Trophoblast cell (in vitro differentiated cells and primary cell): ENCODE results near the gene CAMKK1.
A peak's percentile ranks its signal among the peaks of the same experiment; 100 is the strongest.

Experiments used
- DNase-seq, 2 donors: peaks; one replicate each; pipeline ENCODE4 v3.0.0-alpha.2; 2016
- H2AFZ ChIP-seq: 2 replicates; pipeline ENCODE4 v1.6.1; 2013; ENCODE audit warnings: low read length, moderate library complexity, mild to moderate bottlenecking; ENCODE audit not compliant: insufficient read depth, poor library complexity
- H2AK5ac ChIP-seq: 2 replicates; pipeline ENCODE4 v1.6.1; 2013; ENCODE audit warnings: mild to moderate bottlenecking, low read length
- H2BK120ac ChIP-seq: 2 replicates; pipeline ENCODE4 v1.6.1; 2013; ENCODE audit warnings: low read length, mild to moderate bottlenecking, moderate library complexity; ENCODE audit not compliant: insufficient read depth, poor library complexity
- H2BK12ac ChIP-seq: 2 replicates; pipeline ENCODE4 v1.6.1; 2013; ENCODE audit warnings: mild to moderate bottlenecking, low read length, moderate library complexity
- H2BK5ac ChIP-seq: 2 replicates; pipeline ENCODE4 v1.6.1; 2013; ENCODE audit warnings: low read length, low read depth, moderate library complexity, mild to moderate bottlenecking; ENCODE audit not compliant: poor library complexity
- H3K14ac ChIP-seq: 2 replicates; pipeline ENCODE4 v1.6.1; 2013; ENCODE audit warnings: mild to moderate bottlenecking, low read length
- H3K18ac ChIP-seq: 2 replicates; pipeline ENCODE4 v1.6.1; 2013; ENCODE audit warnings: mild to moderate bottlenecking, low read length
- H3K23ac ChIP-seq: 2 replicates; pipeline ENCODE4 v1.6.1; 2013; ENCODE audit warnings: low read length
- H3K27ac ChIP-seq: 2 replicates; pipeline ENCODE4 v1.5.1; 2013; ENCODE audit warnings: low read depth, mild to moderate bottlenecking, inconsistent platforms, low read length, moderate library complexity
- H3K27me3 ChIP-seq: 2 replicates; pipeline ENCODE4 v1.6.1; 2013; ENCODE audit warnings: inconsistent platforms, mild to moderate bottlenecking, low read length, moderate library complexity; ENCODE audit not compliant: insufficient read depth
- H3K36me3 ChIP-seq, 2 experiments: 1 replicate in 1 of 2; 2 replicates in 1 of 2; pipeline ENCODE4 v1.6.1; 2013; ENCODE audit warnings: low read length in 2 of 2, mild to moderate bottlenecking in 2 of 2, moderate library complexity in 1 of 2; ENCODE audit not compliant: insufficient read depth in 2 of 2, control insufficient read depth in 1 of 2
- H3K4ac ChIP-seq: 2 replicates; pipeline ENCODE4 v1.6.1; 2013; ENCODE audit warnings: low read depth, mild to moderate bottlenecking, low read length, moderate library complexity
- H3K4me1 ChIP-seq, 2 experiments: 1 replicate in 1 of 2; 2 replicates in 1 of 2; pipeline ENCODE4 v1.6.1; 2013; ENCODE audit warnings: low read length in 2 of 2, mild to moderate bottlenecking in 2 of 2, moderate library complexity in 1 of 2; ENCODE audit not compliant: insufficient read depth in 2 of 2, control insufficient read depth in 1 of 2
- H3K4me2 ChIP-seq: 2 replicates; pipeline ENCODE4 v1.6.1; 2013; ENCODE audit warnings: inconsistent platforms, mild to moderate bottlenecking, low read length, moderate library complexity
- H3K4me3 ChIP-seq: 2 replicates; pipeline ENCODE4 v1.5.1; 2013; ENCODE audit warnings: mild to moderate bottlenecking, low read depth, low read length, inconsistent platforms
- H3K79me1 ChIP-seq: one replicate; pipeline ENCODE4 v1.6.1; 2013; ENCODE audit warnings: low read length
- H3K79me2 ChIP-seq: 2 replicates; pipeline ENCODE4 v1.6.1; 2013; ENCODE audit warnings: low read length, mild to moderate bottlenecking; ENCODE audit not compliant: control insufficient read depth, insufficient read depth, poor library complexity
- H3K9ac ChIP-seq: 2 replicates; pipeline ENCODE4 v1.6.1; 2013; ENCODE audit warnings: mild to moderate bottlenecking, low read length
- H3K9me3 ChIP-seq: 2 replicates; pipeline ENCODE4 v1.6.1; 2013; ENCODE audit warnings: low read depth, mild to moderate bottlenecking, control low read depth, inconsistent platforms, low read length; ENCODE audit not compliant: insufficient read depth
- H4K12ac ChIP-seq: 2 replicates; pipeline ENCODE4 v1.6.1; 2013; ENCODE audit warnings: low read depth, mild to moderate bottlenecking, low read length, moderate library complexity
- H4K8ac ChIP-seq: 2 replicates; pipeline ENCODE4 v1.6.1; 2013; ENCODE audit warnings: low read depth, mild to moderate bottlenecking, low read length, moderate library complexity
- H4K91ac ChIP-seq: one replicate; pipeline ENCODE4 v1.6.1; 2013; ENCODE audit warnings: low read depth, mild to moderate bottlenecking, low read length, moderate library complexity
- WGBS: extraction: QIAGEN DNeasy Blood & Tissue Kit; methylation state at CpG from one replicate; pipeline ENCODE4 v1.1.7; 2013; ENCODE audit warnings: missing lambda C conversion rate; ENCODE audit not compliant: insufficient read length, insufficient coverage; ENCODE audit errors: extremely low coverage; 5-methylcytosine and 5-hydroxymethylcytosine counted together

CAMKK1 gene

GRCh38 chr17:3852561-3852960 lies 40.3 kb downstream of the CAMKK1 start:
- Histone ChIP-seq H3K9me3 (peaks cover 4% of the 10 kb centered on the region), H3K4ac (no peak overlapping the region), H3K18ac (no peak overlapping the region), H3K27ac (no peak overlapping the region), H3K4me2 (no peak overlapping the region), H2BK120ac (no peak overlapping the region), H3K4me1 (no peaks in the 10 kb centered on the region), H3K79me2 (no peaks in the 10 kb centered on the region), H4K91ac (no peak overlapping the region), H3K27me3 (no peaks in the 10 kb centered on the region), H3K14ac (no peak overlapping the region), H3K36me3 (no peaks in the 10 kb centered on the region), H3K79me1 (no peaks in the 10 kb centered on the region), H2BK5ac (no peak overlapping the region), H3K4me3 (no peak overlapping the region), H2BK12ac (no peak overlapping the region), H3K23ac (no peak overlapping the region), H4K12ac (no peak overlapping the region), H2AFZ (no peak overlapping the region), H3K9ac (no peak overlapping the region), H4K8ac (no peak overlapping the region), H2AK5ac (no peak overlapping the region)
- DNase-seq, result no peak
- no CpG with 5 or more reads among the region's 10 CpGs for WGBS

- Histone ChIP-seq H2AFZ (no peak overlapping the region), H3K79me2 (no peaks in the 10 kb centered on the region), H4K12ac (no peak overlapping the region), H3K4me3 (no peak overlapping the region), H3K4ac (no peak overlapping the region), H3K27ac (no peak overlapping the region), H3K36me3 (no peaks in the 10 kb centered on the region), H3K27me3 (no peaks in the 10 kb centered on the region), H2BK12ac (no peak overlapping the region), H3K9ac (no peak overlapping the region), H3K23ac (no peak overlapping the region), H2BK5ac (no peak overlapping the region), H3K4me2 (no peak overlapping the region), H2AK5ac (no peak overlapping the region), H3K9me3 (peaks cover 2% of the 10 kb centered on the region), H3K14ac (no peak overlapping the region), H4K8ac (no peak overlapping the region), H3K4me1 (no peaks in the 10 kb centered on the region), H3K18ac (no peak overlapping the region), H4K91ac (no peak overlapping the region), H2BK120ac (no peak overlapping the region), H3K79me1 (no peaks in the 10 kb centered on the region)
- whole genome bisulfite sequencing, result no CpG with 5 or more reads among the region's 24 CpGs
- DNase-seq, result no peak
Observed at GRCh38 chr17:3851461-3852100, 41.3 kb downstream of the CAMKK1 start.

- Histone ChIP-seq H2BK5ac (no peak overlapping the region), H3K36me3 (peaks cover 3 to 4% of the 10 kb centered on the region in 2 experiments), H2BK12ac (no peak overlapping the region), H3K18ac (no peak overlapping the region), H3K23ac (no peak overlapping the region), H3K79me1 (peaks cover 8% of the 10 kb centered on the region), H4K91ac (no peak overlapping the region), H3K9ac (no peak overlapping the region), H3K27me3 (no peaks in the 10 kb centered on the region), H2AFZ (no peak overlapping the region), H3K4me1 (peaks cover 2 to 3% of the 10 kb centered on the region in 2 experiments), H2BK120ac (no peak overlapping the region), H3K14ac (no peak overlapping the region), H3K4me2 (no peak overlapping the region), H4K12ac (no peak overlapping the region), H2AK5ac (no peak overlapping the region), H3K79me2 (peaks cover 9% of the 10 kb centered on the region), H3K27ac (no peak overlapping the region), H3K4ac (no peak overlapping the region), H3K4me3 (no peak overlapping the region), H3K9me3 (peaks cover 2% of the 10 kb centered on the region), H4K8ac (no peak overlapping the region)
- no CpG with 5 or more reads among the region's 9 CpGs for WGBS
- peak; percentile 36 to 77 for DNase-seq
Observed at GRCh38 chr17:3848229-3848835, 44.5 kb downstream of the CAMKK1 start.

- Histone ChIP-seq H3K36me3 (peaks cover 8 to 12% of the 10 kb centered on the region in 2 experiments), H3K79me2 (peaks cover 9% of the 10 kb centered on the region), H3K18ac (no peak overlapping the region), H3K9me3 (peaks cover 2% of the 10 kb centered on the region), H3K14ac (no peak overlapping the region), H3K4me3 (no peak overlapping the region), H3K4ac (no peak overlapping the region), H3K9ac (no peak overlapping the region), H3K27me3 (no peaks in the 10 kb centered on the region), H3K79me1 (peaks cover 8% of the 10 kb centered on the region), H2AK5ac (no peak overlapping the region), H2BK120ac (no peak overlapping the region), H3K4me1 (peaks cover 2 to 3% of the 10 kb centered on the region in 2 experiments), H2AFZ (no peak overlapping the region), H3K27ac (no peak overlapping the region), H4K91ac (no peak overlapping the region), H2BK12ac (no peak overlapping the region), H4K8ac (no peak overlapping the region), H4K12ac (no peak overlapping the region), H3K4me2 (no peak overlapping the region), H2BK5ac (no peak overlapping the region), H3K23ac (no peak overlapping the region)
- DNase-seq, result no peak
- no CpG with 5 or more reads among the region's 9 CpGs for WGBS
Observed at GRCh38 chr17:3847165-3847670, 45.6 kb downstream of the CAMKK1 start.
